Effector memory CD4-positive, alpha-beta T cell (primary cell): ENCODE measurements around the gene STOX2.

ENCODE experiments used
- DNase-seq, 3 donors: peaks; one replicate each; pipeline ENCODE4 v3.0.0-alpha.2; 2020
- H3K27ac ChIP-seq: 2 replicates; pipeline ENCODE4 v1.7.0; 2013; ENCODE audit warnings: mild to moderate bottlenecking, low read length, moderate library complexity; ENCODE audit not compliant: insufficient read depth, poor library complexity, severe bottlenecking
- H3K27me3 ChIP-seq: replicated peaks from 2 replicates; pipeline ENCODE4 v1.7.0; 2013; ENCODE audit warnings: mild to moderate bottlenecking, low read length; ENCODE audit not compliant: insufficient read depth, control insufficient read depth, poor library complexity, severe bottlenecking
- H3K36me3 ChIP-seq: 2 replicates; pipeline ENCODE4 v1.7.0; 2013; ENCODE audit warnings: mild to moderate bottlenecking, low read length, moderate library complexity; ENCODE audit not compliant: control insufficient read depth, insufficient read depth
- H3K4me1 ChIP-seq: 2 replicates; pipeline ENCODE4 v1.7.0; 2013; ENCODE audit warnings: low read length, mild to moderate bottlenecking; ENCODE audit not compliant: control insufficient read depth, insufficient read depth, poor library complexity, severe bottlenecking
- H3K4me3 ChIP-seq: 2 replicates; pipeline ENCODE4 v1.7.0; 2013; ENCODE audit warnings: low read length, low read depth, mild to moderate bottlenecking; ENCODE audit not compliant: insufficient read depth, poor library complexity, severe bottlenecking
- H3K9me3 ChIP-seq: 2 replicates; pipeline ENCODE4 v1.7.0; 2013; ENCODE audit warnings: mild to moderate bottlenecking, low read length, moderate library complexity; ENCODE audit not compliant: control insufficient read depth

STOX2 gene

DNA sequence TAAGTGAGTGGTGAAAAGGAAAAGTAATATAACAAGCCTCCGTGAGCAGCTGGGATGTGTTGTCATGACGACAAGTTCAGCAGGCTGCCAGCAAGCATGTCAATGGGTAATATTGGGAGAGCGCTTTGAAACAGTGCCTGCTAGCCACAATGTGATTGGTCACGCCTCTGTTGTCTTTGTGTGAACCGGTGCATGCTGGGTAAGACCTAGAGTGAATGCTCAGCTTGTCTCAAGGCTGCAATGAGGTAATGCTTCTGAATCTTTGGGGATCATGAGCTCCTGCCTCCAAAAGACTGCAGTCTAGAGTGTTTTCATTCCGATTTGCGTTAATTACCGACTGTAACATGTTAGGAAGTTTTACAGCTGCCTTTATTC lies 54.9 kb downstream of the STOX2 start:
- no peaks in the 10 kb centered on the region for H3K27me3 ChIP-seq
- no peak overlapping the region for H3K4me3 ChIP-seq
- no peak overlapping the region for H3K27ac ChIP-seq
- no peaks in the 10 kb centered on the region for H3K4me1 ChIP-seq
- no peak for DNase-seq
- H3K9me3 ChIP-seq = no peaks in the 10 kb centered on the region
- H3K36me3 ChIP-seq = no peaks in the 10 kb centered on the region

DNA sequence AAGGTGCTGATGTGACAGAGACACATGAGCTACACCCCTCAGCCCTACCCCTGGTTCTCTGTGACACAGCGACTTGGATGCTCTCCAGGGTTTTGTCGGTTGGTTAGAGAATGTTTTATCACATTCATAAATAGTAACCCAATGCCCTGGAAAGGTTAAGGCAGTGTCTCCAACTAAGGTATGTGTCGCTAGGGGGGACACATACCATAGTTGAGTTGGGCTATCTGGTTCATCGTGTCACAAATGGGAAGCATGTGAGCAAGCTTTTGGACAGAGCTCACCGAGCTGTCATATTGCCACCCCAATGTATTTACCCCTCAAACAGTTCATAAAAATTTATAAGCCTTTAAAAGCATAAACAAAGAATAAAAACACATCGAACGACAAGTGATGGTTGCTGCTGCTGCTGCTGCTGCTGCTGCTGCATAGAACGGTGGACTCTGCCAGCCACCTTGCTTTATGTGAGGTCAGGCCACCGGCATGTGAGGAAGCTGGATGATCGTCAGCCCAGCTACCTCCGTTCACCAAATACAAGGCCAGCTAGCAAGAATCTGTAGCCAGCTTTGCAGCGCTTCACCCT lies 55.9 kb downstream of the STOX2 start:
- Histone ChIP-seq H3K27ac (no peak overlapping the region), H3K9me3 (no peaks in the 10 kb centered on the region), H3K36me3 (no peaks in the 10 kb centered on the region), H3K27me3 (no peaks in the 10 kb centered on the region), H3K4me3 (no peak overlapping the region), H3K4me1 (no peaks in the 10 kb centered on the region)
- DNase-seq = no peak

DNA sequence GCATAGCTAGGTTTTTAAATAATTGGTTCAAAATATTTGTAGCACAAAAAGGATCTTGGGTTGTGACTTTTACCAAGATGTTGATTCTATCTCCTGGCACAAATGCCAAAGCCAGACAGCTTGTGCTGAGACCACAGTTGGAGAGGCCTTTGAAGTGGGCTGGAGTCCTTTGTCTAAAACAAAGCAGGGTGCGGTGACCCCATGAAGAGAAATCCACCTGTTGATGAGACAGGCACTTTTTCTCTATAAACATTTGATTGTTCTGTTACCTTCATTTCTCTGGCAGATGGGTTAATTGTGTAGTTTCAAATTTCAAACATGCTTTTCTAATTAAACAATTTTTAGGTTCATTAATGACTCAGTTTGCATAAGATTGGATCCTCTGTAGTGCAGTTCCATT lies 56.7 kb downstream of the STOX2 start:
- no peak for DNase-seq
- H3K27me3 ChIP-seq = no peaks in the 10 kb centered on the region

DNA sequence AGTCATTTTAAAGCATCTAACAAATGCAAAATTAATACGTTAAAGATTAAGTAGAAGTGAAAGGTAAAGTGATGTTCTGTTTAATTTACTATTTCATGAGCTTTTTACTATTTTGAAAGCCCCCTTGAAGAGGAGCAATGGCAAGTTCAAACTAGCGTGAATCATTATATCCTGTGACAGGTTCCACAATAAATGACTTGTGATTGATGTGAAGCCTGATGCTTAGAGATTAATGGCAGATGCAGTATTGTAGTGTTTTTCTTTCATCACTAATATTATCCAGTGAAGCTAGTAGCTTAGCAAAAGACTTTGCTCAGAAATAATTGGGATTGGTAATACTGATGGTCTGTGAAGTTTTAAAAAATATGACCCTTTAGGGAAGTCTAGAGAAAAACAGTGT lies 57.3 kb downstream of the STOX2 start:
- no peak overlapping the region for H3K4me3 ChIP-seq
- no peaks in the 10 kb centered on the region for H3K9me3 ChIP-seq
- no peaks in the 10 kb centered on the region for H3K36me3 ChIP-seq
- no peak for DNase-seq
- no peaks in the 10 kb centered on the region for H3K4me1 ChIP-seq
- no peak overlapping the region for H3K27ac ChIP-seq
- H3K27me3 ChIP-seq = no peaks in the 10 kb centered on the region

More for the DNA sequence above, 56.7 kb downstream of the STOX2 start:
- no peak overlapping the region for H3K27ac ChIP-seq
- H3K36me3 ChIP-seq = no peaks in the 10 kb centered on the region
- no peaks in the 10 kb centered on the region for H3K4me1 ChIP-seq
- no peak overlapping the region for H3K4me3 ChIP-seq
- no peaks in the 10 kb centered on the region for H3K9me3 ChIP-seq

DNA sequence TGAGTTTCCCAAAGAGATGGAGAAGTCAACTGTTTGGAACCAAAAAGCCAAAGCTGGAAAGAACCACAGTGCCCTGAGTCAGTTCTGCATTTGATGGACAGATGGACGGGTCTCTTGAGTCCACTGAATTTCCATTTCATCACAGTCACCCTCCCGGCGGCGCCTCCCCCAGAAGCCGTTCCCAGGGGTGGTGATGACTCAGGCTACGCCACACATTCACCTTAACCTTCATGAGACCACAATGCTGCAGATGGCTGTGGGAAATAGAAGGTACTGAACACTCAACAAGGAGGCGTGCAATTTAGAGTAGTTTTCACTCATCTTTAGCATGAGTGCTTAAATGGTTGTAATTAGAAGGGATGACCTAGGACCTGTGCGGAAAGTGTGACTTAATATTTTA lies 61.3 kb downstream of the STOX2 start:
- no peaks in the 10 kb centered on the region for H3K36me3 ChIP-seq
- H3K4me3 ChIP-seq = no peak overlapping the region
- H3K27me3 ChIP-seq = no peaks in the 10 kb centered on the region
- no peaks in the 10 kb centered on the region for H3K9me3 ChIP-seq
- no peak for DNase-seq
- no peak overlapping the region for H3K27ac ChIP-seq
- no peaks in the 10 kb centered on the region for H3K4me1 ChIP-seq

GRCh38 chr4:183967266-183967665 lies 62.2 kb downstream of the STOX2 start:
- Histone ChIP-seq H3K27me3 (no peaks in the 10 kb centered on the region), H3K4me3 (no peak overlapping the region), H3K9me3 (no peaks in the 10 kb centered on the region), H3K4me1 (no peaks in the 10 kb centered on the region), H3K27ac (no peak overlapping the region), H3K36me3 (no peaks in the 10 kb centered on the region)
- DNase-seq = no peak

GRCh38 chr4:183968502-183968901 lies 63.4 kb downstream of the STOX2 start:
- H3K4me1 ChIP-seq = no peaks in the 10 kb centered on the region
- DNase-seq = no peak
- H3K27ac ChIP-seq = no peak overlapping the region

DNA sequence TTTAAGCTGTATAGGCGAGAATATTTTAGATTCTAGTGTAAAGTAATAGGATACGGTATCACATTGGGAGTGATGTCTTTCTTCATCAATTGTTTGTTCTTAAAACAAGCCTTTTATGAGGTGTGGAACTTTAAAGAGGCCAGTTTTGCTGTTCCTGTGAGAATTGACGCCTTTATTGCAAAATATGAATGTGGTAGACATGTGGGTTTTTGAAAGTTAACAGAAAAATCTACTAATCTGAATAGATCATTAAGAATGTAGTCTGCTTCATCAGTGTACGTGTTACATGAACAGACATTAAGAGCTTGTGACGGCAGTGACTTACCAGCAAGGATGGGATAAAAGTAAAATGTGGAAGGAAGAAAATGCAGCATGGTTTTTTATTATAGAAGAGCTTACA lies 63.8 kb downstream of the STOX2 start:
- Histone ChIP-seq H3K4me3 (no peak overlapping the region), H3K27me3 (no peaks in the 10 kb centered on the region), H3K36me3 (no peaks in the 10 kb centered on the region), H3K9me3 (no peaks in the 10 kb centered on the region), H3K4me1 (no peaks in the 10 kb centered on the region), H3K27ac (no peak overlapping the region)
- no peak for DNase-seq

More at GRCh38 chr4:183968502-183968901, 63.4 kb downstream of the STOX2 start:
- no peak overlapping the region for H3K4me3 ChIP-seq
- H3K36me3 ChIP-seq = no peaks in the 10 kb centered on the region
- H3K9me3 ChIP-seq = no peaks in the 10 kb centered on the region
- H3K27me3 ChIP-seq = no peaks in the 10 kb centered on the region

DNA sequence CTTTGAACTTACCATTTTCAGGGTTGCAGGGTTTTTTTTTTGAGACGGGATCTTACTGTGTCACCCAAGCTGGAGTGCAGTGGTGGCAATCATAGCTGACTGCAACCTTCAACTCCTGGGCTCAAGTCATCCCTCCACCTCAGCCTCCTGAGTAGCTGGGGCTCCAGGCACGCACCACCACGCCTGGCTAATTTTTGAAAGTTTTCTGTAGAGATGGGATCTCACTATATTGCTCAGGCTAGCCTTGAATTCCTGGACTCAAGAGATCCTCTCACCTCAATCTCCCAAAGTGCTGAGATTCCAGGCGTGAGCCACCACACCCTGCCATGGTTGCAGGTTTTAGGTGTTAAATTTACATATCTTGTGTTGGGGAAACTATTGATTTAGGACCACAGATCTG lies 64.5 kb downstream of the STOX2 start:
- Histone ChIP-seq H3K4me1 (no peaks in the 10 kb centered on the region), H3K27me3 (no peaks in the 10 kb centered on the region), H3K4me3 (no peak overlapping the region), H3K9me3 (no peaks in the 10 kb centered on the region), H3K27ac (no peak overlapping the region), H3K36me3 (no peaks in the 10 kb centered on the region)
- DNase-seq = no peak

DNA sequence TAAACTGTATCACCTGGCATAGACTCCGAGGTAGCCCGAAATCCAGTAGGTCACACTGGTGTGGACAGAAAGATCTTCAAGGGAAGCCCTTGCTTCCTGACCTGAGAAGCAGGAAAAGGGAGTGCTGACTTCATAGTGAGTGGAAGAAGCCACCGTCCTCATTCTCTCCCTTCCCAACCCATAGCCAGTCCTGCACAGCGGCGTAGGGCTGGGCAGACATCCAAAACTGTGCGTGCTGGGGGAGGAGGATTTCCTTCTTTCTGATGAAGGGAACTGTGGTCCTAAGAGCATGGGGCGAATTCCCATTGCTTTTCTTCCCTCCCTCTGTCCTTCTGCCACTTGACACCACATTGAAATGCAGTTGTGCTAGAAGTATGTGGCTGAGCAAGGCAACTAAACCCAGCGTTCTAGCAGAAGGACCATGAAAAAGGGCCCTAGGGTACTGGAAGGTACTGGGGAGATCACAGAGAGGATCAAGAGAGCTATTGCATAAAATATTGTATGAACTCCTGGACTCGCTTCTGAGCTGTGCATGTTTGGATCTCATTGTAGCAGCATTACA lies 66.9 kb downstream of the STOX2 start:
- no peaks in the 10 kb centered on the region for H3K36me3 ChIP-seq
- no peaks in the 10 kb centered on the region for H3K27me3 ChIP-seq
- no peaks in the 10 kb centered on the region for H3K4me1 ChIP-seq
- no peaks in the 10 kb centered on the region for H3K9me3 ChIP-seq
- no peak overlapping the region for H3K4me3 ChIP-seq
- H3K27ac ChIP-seq = no peak overlapping the region
- DNase-seq = no peak
